NCI-H2029 (cell line): ENCODE results near the gene ZACN.
"Not testable (repeated sequence)": the region's sequence is repeated elsewhere in the genome, so short reads cannot be mapped to it uniquely, and the experiment has no call there.

Experiments
- DNase-seq: peaks from one replicate; lab custom pipeline; 2025; lab: John Stamatoyannopoulos, UW

The ZACN gene

DNA sequence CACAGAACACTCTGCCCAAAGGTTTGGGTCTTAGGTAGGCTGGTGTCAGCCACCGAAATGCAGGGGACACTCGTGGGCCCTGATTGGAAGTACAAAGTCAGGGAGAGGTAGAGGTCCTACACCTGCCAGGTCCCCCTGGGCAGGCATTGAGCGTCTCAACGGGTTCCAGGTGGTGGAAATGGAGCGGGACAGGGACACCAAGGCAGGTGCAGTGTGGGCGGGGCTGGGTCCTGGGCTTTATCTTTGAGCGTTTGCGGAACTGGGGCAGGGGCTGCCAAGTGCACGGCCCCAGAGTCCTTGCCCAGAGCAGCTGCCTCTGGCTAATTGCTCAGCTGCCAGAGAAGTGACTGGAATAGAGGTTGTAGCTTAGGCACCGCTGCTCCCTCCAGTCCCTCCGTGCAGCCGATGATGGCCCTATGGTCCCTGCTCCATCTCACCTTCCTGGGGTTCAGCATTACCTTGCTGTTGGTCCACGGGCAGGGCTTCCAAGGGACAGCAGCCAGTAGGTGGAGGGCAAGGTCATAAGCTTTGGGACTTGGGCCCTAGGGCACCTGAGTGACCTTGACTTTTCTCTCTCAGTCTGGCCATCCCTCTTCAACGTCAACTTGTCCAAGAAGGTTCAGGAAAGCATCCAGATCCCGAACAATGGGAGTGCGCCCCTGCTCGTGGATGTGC is at the start of gene ZACN:
Gene ZACN (plus strand): TSS at position 323 of the 675 bp plus-strand sequence. CDS start 83 bp downstream, at position 406.
- DNase-seq, result peak; percentile 9

DNA sequence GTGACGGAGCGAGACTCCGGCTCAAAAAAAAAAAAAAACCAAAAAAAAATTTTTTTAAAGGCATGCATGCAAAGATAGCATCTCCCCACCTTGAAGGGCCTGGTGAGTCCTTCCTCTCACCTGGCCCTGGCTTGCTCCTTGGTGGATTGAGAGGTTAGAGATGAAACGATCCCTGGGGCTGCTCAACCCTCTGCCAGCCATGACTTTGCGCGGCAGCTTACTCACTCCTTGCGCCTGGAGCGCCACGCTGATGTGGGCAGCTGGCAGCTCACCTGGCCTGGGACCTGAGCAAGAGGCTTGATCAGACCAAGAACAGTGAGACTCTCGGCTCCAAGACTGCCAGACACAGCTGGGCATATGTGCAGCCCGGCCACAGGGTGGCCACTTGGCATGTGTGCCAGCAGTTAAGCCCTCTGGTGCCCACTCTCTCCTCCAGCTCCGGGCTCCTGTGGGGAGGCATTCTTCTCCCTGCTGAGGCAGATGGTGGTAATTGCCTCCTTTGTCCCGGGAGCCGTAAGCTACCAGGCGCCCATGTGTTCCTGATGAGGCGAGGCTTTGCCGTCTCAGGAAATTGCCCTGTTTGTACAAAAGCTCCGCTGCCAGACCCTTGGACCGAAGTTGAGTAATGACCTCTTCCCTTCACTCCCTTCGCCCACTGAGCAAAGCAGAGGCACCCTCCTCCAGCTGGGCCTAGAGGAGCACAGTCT is 46.8 kb upstream of the ZACN start:
- no peak for DNase-seq

DNA sequence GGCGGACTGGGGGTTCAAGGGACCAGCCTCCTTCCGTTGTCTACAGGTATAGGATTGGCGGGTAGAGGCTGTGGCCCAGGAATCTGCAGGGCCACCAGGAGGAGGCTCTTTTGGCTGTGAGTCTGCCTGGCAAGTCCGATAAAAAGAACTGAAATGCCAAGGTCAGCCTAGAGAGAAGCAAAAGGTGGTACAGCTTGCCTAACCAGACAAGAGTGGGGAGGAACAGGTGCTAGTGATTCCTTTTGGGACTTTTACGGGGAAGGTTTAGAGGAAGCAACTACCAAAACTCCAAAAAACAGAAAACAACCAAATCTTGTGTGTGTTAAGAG is 46.2 kb upstream of the ZACN start:
- no peak for DNase-seq

DNA sequence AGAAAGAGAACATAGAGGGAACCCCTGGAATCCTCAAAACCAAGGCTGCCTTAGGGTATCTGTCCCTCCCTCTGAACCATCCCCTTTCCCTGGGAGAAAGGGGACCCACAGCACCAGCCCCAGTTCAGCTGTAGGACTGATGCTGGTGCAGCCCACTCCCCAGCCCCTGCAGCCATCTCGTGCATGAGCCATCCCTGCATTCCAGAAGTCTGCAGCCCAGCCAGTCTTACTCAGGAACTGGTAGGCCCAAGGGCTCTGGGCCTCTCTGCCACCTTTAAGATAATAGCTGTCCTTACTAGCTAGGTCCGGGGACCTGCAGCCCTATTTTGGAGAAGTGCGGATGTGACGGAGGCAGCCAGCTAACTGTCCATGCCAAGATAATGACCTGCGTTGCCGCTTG is 45.8 kb upstream of the ZACN start:
- no peak for DNase-seq

DNA sequence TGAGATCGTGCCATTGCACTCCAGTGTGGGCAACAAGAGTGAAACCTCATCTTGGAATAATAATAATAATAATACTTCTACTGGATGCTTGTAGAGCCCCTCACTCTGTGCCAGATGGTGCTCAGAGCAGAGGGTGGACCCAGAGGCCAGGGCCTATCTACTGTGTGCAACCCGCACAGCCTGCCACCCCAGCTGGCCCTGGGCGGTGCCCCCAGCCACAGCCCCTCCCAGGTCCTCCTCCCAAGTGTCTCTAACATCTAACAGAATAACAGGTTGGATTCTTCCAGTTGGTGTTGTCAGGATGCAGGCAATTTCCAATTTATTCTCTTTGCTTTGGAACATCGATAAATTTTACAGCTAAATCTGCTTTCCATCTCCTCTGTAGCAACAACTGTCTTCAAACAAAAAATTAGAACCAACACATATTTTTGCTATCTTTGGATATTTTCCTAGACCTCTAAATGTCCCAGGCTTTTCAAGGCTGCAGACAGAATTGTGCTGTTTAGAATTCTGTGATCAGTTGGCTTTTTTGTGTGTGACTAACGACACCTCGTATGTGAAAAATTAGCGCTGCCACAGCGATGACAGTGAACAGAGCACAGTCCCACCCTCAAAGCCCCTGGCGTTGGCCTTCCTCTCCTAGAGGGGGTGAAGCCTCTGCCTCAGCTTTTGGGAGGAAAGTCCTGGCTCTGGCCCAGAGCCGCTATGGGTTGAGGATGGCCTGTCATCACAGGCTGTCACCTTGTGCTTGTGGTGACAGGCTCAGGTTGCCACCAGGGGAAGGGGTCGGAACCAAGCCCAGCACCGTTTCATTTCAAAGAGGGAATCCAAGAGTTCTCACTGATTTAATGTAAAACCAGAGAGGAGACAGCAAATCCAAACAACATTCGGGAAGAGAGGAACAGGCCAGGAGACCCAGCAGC is 44.3 kb upstream of the ZACN start:
- no peak for DNase-seq

DNA sequence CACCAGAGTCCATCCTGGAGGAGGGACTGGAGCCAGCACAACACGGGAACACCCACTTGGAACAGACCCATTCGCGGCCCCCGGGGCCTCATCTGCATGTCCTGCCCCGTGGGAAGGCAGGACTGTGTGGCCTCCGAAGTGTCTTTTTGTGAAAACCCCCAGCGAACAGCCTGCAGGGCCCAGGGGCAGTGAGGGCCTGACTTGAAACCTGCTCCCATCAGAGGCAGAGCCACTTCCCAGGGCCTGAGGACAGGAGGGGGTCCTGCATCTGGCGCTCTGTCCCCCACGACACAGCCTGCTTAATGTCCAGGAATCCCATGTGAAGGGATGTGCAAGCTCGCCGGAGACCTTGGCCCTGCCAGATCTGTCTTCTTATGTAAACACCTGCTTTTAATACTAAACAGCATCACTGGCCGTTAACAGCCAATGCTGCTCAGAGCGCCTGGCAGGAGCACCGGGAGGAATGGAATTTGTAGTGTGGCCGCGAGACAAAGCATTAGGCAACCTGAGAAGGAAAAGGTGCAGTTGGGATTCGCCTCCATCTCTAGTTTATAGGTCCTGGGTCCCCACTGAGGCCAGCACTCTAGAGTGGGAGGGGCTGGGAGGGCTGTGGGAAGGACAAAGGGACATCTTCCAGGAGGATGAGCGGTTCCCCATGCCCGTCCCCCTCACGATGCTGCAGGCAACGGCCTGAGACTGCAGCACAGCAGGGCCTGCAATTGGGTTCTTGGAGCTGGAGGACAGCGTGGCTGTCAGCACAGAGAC is 42.3 kb upstream of the ZACN start:
- DNase-seq, result no peak

DNA sequence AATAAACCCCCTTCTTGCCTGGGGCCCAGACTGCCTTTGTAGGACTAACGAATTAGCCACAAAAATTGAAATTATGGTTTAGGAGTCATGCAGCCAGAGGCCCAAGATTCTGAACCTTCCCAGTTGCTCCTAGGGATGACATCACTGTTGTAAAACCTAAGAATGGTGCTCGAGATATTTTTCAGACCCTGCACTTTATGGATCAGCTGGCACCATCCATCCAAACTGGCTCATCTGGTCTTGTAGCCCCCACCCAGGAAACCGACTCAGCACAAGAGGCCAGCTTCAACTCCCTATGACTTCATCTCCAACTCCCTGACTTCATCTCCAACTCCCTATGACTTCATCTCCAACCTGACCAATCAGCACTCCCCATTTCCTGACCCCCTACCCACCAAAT is 40.9 kb upstream of the ZACN start:
- no peak for DNase-seq

DNA sequence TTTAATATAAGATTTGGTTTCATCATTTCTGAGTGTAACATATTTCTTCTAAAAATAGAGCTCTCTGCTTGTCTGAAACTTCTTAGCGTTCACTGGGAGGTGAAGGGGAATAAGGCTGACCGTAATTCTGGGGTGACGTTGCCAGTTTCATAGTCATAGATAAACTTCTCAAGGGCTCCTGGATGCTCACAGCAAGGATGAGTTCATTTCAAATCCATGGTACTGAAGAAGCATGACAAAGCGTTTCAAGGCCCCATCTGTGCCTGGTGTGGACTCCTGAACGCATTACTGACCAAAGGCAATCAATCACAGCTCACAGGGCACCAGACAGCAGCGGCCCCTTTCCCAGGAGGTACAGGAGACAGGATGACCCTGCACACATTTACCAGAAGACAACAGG is 39.9 kb upstream of the ZACN start:
- no peak for DNase-seq

DNA sequence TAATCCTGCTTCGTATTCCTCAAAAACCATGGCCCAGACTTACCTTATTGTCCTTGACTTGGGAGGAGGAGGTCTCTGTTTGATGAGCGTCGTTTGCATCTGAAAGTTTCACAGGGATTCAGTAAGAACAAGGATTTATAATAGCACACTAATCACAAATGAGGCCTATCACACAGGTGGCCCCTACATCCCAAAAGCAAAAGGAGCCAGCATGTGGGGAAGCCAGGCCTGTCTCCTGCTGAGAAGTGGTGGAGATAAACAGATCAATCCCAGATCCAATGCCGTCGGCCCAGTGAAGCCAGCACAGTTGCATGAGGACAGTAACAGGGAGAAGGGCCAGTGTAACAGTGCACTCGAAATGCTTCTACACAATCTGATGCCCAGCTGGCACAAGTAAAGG is 38.6 kb upstream of the ZACN start:
- no peak for DNase-seq

DNA sequence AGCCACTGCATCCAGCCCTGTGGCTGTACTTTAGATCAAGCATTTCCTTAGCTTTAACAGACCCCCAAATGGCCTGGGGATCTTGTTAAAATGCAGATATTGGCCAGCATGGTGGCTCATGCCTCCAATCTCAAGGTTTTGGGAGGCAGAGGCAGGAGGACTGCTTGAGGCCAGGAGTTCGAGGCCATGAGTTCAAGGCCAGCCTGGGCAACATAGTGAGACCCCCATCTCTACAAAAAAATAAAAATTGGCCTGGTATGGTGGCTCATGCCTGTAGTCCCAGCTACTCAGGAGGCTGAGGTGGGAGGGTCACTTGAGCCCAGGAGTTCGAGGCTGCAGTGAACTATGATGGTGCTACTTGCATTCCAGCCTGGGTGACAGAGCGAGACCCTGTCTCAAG is 36.1 kb upstream of the ZACN start:
- not testable (repeated sequence) for DNase-seq

DNA sequence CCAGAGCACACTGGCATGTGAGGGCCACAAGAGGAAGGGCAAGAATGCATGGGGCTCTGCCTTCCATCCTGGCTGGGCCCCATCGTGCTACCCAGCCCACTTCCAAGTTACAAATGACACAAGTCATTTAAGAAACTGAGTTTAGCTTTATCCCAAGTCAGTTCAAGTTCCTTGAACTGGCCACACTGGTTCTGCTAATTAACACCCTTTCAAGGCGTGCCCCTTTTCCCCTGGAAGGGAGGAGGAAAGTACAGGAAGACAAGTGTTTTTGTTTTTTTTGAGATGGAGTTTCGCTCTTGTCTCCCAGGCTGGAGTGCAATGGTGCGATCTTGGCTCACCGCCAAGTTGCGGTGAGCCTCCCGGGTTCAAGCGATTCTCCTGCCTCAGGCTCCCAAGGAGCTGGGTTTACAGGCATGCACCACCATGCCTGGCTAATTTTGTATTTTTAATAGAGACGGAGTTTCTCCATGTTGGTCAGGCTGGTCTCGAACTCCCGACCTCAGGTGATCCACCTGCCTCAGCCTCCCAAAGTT is 34.4 kb upstream of the ZACN start:
- DNase-seq, result not testable (repeated sequence)

DNA sequence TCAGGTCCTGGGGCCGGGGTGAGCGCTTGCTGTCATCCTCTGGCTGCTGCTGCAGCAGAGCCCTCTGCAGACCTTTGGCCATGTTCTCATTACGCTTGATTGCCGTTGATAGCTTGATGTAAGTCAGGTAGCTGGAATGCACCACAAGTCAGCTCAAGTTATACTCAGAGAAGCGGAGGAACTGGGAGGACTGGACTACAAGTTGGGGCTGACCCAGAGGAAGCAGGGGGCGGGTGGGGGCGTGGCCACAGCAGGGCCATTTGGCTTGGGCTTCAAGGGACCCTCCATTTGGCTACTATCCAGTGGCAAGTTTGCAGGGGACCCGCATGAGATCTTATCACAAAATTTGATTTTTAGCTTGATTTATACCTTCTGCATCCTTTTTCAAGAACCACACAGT is 32.9 kb upstream of the ZACN start:
- no peak for DNase-seq

DNA sequence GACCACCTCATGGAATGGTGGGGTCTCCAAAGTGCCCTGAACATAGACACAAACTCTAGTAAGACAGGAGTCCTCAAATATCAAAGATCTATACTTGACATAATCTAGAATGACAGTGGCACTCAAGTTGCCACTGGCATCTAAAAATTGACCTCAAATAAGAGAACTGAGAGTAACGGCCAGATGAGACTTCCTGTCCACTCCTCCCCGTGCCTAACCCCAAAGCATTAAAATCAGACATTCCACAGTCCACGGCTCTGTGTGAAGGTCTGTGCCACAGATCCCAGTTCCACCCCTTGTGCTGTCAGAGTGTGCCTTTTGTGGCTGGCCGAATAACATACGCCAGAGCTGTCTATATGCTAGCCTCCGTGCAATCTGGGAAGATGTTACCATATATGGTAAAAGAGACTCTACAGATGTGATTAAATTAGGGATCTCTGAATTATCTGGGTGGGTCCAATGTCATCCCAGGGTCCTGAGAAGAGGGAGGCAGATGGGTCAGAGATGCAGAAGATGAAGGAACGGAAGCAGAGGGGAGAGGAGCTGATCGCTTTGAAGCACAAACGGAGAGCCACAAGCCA is 30.9 kb upstream of the ZACN start:
- no peak for DNase-seq

DNA sequence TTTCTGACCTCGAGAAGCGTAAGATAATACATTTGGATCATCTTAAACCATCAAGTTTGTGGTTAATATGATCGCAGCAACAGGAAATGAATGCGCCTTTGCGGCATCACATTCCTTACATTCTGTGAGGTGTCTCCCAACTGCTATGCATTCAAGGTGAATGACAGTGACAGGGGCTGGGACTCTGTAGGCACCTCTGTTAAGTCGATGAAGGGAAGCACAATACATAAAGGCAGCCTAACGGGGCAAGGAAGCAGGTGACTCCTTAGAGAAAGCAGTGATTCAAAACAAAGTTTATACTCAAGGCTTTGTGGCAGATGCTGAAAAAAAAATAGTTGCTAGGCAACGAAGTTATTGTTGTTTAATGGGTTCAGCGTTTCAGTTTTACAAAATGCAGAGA is 30.3 kb upstream of the ZACN start:
- DNase-seq, result no peak

DNA sequence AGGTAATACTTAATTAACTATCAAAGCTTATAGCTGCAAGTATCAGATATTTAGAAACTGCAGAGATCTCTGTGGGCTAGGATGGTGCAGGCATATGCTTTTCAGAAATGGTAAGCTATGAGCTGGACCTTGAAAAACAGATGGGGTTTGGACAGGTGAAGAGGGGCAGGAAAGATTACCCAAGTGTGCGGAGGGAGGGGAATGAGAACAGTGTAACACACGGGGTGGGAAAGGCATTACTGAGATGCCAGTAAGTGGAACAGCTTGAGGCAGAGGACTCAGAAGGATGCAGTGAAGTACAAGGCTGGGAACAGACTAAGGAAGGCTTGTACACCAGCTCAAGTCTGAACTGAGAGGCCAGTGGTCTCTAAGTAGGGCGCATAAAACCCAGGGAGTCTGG is 29.7 kb upstream of the ZACN start:
- no peak for DNase-seq

DNA sequence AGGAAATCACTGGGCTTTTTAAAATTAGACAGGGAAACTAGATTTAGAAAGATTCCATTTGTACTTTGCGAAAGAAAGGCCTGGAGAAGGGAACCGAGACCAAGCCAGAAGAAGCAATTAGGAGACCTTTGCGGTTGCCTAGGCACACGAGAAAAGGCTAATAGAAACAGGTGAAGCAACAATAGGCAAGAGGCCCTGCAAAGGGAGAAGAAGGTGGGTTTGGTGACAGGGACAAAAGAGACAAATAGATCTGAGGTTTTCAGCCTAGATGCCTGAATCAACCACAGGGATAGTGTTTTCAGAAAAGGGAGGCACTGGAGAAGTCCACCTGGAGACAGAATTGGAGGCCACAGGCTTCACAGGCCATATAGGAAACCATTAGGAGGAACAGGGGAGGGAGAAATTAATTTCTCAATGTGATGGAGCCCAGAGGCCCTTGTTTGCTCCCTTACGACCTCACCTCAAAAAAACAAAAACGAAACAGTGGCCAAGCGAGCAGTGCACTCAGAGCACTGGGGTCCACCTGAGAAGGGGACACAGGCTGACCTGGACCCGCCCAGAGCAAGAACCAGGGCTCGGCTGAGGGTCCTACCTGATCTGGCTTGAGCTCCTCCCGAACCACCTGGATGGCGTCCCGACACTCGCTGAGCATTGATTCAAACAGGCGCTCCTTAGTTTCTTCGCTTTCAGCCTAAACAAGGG is 29.0 kb upstream of the ZACN start:
- DNase-seq, result no peak

DNA sequence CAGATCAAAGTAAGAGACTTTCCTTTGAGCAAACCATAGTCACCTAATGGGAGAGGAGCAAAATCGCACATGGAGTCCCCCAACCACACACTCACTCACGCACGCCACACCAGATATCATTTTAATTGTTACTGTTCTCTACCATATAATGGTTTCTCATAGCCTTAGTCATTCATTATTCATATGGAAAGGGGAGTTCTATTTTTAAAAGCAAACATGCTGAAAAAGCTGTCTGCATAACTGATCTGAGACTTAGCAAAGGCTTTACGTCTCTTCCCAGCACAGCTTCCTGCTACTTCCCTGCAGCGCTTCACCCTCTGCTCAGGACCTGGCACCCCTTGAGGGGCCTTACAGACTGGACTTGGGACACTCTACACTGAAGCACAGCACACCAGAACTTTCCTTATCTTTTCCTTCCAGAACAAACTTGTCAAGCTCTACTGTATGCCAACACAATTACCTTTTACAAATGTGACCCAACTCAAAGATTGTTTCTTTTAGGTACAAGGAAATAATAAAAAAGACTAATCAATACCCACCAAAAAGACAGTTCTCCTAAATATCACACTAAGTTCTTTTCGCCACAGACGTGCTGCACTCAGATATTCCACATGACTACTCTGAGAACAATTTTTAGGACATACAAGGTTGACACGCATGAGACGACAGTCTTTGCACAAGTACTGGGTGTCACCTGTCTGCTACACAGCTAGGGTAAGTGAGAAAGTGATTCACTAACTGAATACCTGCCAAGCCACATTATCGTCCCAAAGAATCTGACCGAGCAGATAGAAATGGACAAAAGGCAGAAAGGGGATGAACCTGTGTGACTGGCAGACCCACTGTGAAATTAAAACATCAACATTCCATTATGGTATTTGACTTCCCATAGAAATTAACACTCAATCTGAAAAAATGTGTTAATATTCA is 28.2 kb upstream of the ZACN start:
- no peak for DNase-seq

DNA sequence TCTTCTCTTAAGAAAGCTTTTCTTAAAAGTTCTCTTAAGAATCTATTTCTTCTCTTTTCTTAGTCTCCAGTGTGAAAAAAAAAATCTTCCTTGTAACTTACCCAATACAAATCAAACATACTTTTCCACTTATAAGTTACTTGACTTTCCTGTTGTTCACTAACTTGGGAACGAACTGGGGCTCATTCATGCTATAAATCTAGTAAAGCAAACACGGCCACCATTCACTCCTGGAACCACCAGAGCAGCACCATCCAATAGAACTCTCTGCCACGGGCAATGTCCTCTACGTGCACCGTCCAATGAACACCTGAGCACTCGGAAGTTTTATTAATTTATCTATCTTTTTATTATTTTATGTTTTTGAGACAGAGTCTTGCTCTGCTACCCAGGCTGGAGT is 27.4 kb upstream of the ZACN start:
- no peak for DNase-seq

DNA sequence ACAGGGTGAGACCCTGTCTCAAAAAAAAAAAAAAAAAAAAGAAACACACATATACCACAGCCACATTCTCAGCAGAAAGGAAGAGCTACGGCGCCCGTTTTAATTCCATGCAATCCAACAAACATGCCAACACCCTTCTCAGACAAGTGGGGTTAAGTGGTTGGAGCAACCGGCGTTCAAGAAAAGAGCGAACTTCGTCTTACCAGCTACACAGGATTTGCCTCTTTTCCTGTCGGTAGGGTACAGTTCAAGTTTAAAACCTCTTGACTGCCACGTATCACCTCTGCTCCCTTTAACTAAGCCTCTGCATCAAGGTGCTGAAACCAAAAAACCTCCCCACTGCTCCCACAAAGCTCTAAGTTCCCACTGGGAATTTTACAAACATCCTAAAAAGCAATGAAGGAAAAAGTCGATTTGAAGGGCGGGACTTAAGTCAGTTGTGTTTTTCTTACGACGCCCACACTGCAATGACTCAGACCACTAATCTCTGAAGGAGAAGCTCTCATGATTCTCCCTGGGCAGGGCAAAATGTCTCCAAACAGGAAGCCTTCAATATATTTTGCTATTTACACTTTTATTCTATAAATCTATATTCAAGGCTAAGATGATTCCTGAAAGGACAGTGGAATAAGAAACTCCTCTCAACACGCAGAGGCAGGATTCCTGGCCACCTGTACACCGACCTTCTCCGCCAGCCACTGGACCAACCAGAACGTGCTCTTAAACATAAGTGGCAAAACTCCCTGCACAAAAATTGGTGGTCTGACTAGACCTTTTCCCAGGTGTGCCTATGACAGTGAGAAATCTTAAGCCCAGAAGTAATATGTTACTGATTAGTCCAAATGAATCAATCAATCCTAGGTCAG is 25.5 kb upstream of the ZACN start:
- no peak for DNase-seq
